Adrenal gland (tissue), 12 donors: ENCODE data around the gene RAB29. TPM values are rescaled to one million over a fixed set of nuclear protein-coding genes. Genes with fewer than 3 reads are reported as not detected.

Experiments
- DNase-seq, 7 donors: peaks; one replicate each; pipeline ENCODE4 v3.0.0-alpha.2; 2019 to 2020
- H3K27ac ChIP-seq, 5 donors: fragments of 200-600 bp; sonication (generic) in 4 of 5; 1 replicate in 3 of 5; 2 replicates in 2 of 5; pipeline versions ENCODE4 v1.5.1 to v1.8.0; 2016 to 2020; ENCODE audit warnings: mild to moderate bottlenecking in 1 of 5
- H3K27me3 ChIP-seq: fragments of 200-600 bp; 2 replicates; pipeline ENCODE4 v1.8.0; 2021
- H3K36me3 ChIP-seq, 2 donors: fragments of 200-600 bp; replicated peaks in 1 of 2; 1 replicate in 1 of 2; 2 replicates in 1 of 2; pipeline versions ENCODE4 v1.5.1 to v1.8.0; 2018 to 2022
- H3K4me1 ChIP-seq, 2 donors: fragments of 200-600 bp; replicated peaks in 1 of 2; 1 replicate in 1 of 2; 2 replicates in 1 of 2; pipeline versions ENCODE4 v1.5.1 to v1.8.0; 2018 to 2021
- H3K4me3 ChIP-seq, 4 donors: fragments of 200-600 bp; sonication (generic) in 3 of 4; one replicate each; pipeline ENCODE4 v1.5.1; 2016 to 2018
- H3K9me3 ChIP-seq, 3 donors: fragments of 200-600 bp; sonication (generic) in 1 of 3; replicated peaks in 1 of 3; 1 replicate in 2 of 3; 2 replicates in 1 of 3; pipeline versions ENCODE4 v1.5.1 to v1.8.0; 2016 to 2021
- POLR2A ChIP-seq, 2 donors: fragments of 450-650 bp; IDR thresholded peaks; one replicate each; pipeline ENCODE4 v1.6.1; 2017; ENCODE audit warnings: antibody characterized with exemption in 2 of 2, mild to moderate bottlenecking in 2 of 2, moderate library complexity in 1 of 2
- WGBS, 4 donors: extraction: QIAGEN DNeasy Blood & Tissue Kit in 2 of 4; methylation state at CpG; one replicate each; pipeline versions ENCODE4 v1.1.5 to v1.1.7; 2013 to 2017; 5-methylcytosine and 5-hydroxymethylcytosine counted together
- intact Hi-C, 2 donors: fragments of 100-400 bp; cut with DNase I; formaldehyde crosslinking; loops; one replicate each; pipeline versions ENCODE4 v1.14.1 to v1.15.0; 2022 to 2023
- polyA plus RNA-seq, 3 donors: library from polyadenylated mRNA; stranded (reverse); fragments of 200-250 nt in 2 of 3; fragments of 350-450 nt in 1 of 3; fragmentation: Illumina TruSeq in 1 of 3; extraction: RNeasy Lipid Tissue Mini Kit (QIAGEN cat#74804) in 1 of 3; gene quantifications; one replicate each; pipeline ENCODE4 v1.2.3, GENCODE V29; 2013 to 2014
- total RNA-seq, 9 donors: library from RNA; depleted of rRNA in 4 of 9; stranded (reverse); fragments of >200 nt in 4 of 9; fragments of 120-200 nt in 1 of 9; fragmentation: NEBNext Ultra II Directional in 1 of 9; extraction: Animal tissue kit (Norgen Biotek cat#: 25700) in 1 of 9; gene quantifications; one replicate each; pipeline versions ENCODE4 v1.1.0 to v1.2.4, GENCODE V29; 2013 to 2023
- TF ChIP-seq, protein P1 (sequence below), 6 experiments: fragments of 450-650 bp in 4 of 6; fragments of 200-600 bp in 2 of 6; sonication (generic) in 1 of 6; IDR thresholded peaks; 1 replicate in 5 of 6; 2 replicates in 1 of 6; pipeline versions ENCODE4 v1.5.1 to v1.8.0; 2016 to 2021; ENCODE audit warnings: antibody characterized with exemption in 6 of 6, mild to moderate bottlenecking in 2 of 6, moderate library complexity in 1 of 6
- donor health status: healthy with polysubstance abuse.
- donor health status: Bipolar disorder and iron deficiency.
- donor health status: DM: yes; HTN: yes; CAD: no.
- donor health status: DM: no; HTN: no; CAD: no.
- donor health status: DM: no; HTN: no; CAD: no.
- donor health status: DM: yes; HTN: yes; CAD: no.

RAB29 gene
- total and polyA plus RNA-seq, 12 donors, result 4.2 to 52.2 (median 24.7) TPM

- TF ChIP-seq POLR2A (IDR thresholded peaks at IDR 0.05), result no peak
- TF ChIP-seq, protein P1, sequence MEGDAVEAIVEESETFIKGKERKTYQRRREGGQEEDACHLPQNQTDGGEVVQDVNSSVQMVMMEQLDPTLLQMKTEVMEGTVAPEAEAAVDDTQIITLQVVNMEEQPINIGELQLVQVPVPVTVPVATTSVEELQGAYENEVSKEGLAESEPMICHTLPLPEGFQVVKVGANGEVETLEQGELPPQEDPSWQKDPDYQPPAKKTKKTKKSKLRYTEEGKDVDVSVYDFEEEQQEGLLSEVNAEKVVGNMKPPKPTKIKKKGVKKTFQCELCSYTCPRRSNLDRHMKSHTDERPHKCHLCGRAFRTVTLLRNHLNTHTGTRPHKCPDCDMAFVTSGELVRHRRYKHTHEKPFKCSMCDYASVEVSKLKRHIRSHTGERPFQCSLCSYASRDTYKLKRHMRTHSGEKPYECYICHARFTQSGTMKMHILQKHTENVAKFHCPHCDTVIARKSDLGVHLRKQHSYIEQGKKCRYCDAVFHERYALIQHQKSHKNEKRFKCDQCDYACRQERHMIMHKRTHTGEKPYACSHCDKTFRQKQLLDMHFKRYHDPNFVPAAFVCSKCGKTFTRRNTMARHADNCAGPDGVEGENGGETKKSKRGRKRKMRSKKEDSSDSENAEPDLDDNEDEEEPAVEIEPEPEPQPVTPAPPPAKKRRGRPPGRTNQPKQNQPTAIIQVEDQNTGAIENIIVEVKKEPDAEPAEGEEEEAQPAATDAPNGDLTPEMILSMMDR (IDR thresholded peaks at IDR 0.05), result peak; percentile 54 to 86 (median 76)
- Histone ChIP-seq H3K27me3 (no peaks in the 10 kb centered on the region), H3K4me1 (no peaks in the 10 kb centered on the region), H3K4me3 (no peak overlapping the region), H3K36me3 (peaks cover 0 to 49% of the 10 kb centered on the region in 2 donors), H3K9me3 (no peaks in the 10 kb centered on the region), H3K27ac (no peak overlapping the region)
- DNase-seq, result peak; percentile 60 to 88 (median 68)
- intact Hi-C loops, result loop anchor here (2.0 to 10.0 kb wide), 4 partner anchors 123 to 313 kb away; no protein-coding TSS in a partner anchor
- WGBS, 4 donors, result 56 to 66% (median 63%) methylated on average over 5 of the region's 5 CpGs
Measured at GRCh38 chr1:205791568-205792180, 16.4 kb upstream of the RAB29 start.

DNA sequence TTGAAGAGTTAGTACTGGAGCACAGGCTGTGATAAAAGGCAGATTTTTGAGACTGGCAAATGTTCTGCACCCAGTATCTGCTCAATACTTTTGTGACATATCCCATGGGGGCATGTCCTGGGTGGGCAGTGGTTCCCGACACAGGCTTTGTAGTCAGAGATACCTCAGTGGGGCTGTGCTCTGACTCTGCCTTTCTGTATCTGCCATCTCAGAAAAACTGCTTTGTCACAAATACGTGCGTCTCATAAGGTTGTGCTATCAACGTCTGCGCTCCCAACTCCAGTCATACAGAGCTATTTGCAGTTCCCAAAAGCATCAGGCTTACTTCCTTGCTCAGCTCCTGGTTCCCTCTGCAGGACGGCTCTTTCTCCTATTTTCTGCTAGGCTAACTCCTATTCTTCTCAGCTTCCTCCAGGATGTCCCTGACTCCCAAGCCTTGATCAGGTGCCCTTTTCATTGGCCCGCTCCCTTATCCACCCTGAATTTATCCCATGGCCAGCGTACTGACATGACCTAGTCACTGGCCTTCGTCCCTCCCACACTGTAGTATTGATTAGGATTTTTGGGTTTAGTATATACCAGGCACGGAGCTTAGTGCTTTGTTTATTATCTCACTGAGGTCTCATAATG is 12.1 kb upstream of the RAB29 start:
- peaks cover 0 to 10% of the 10 kb centered on the region in 2 donors for H3K36me3 ChIP-seq
- no peak overlapping the region for H3K4me3 ChIP-seq
- H3K9me3 ChIP-seq, result no peaks in the 10 kb centered on the region
- 75 to 79% (median 77%) methylated on average over 10 of the region's 10 CpGs for WGBS, 4 donors
- no peaks in the 10 kb centered on the region for H3K27me3 ChIP-seq
- DNase-seq, result no peak
- intact Hi-C loops, result no loop called here
- no peaks in the 10 kb centered on the region for H3K4me1 ChIP-seq
- TF ChIP-seq, protein P1 (IDR thresholded peaks at IDR 0.05), result no peak
- TF ChIP-seq POLR2A (IDR thresholded peaks at IDR 0.05), result no peak
- no peak overlapping the region for H3K27ac ChIP-seq

- H3K36me3 ChIP-seq, result peaks cover 0 to 10% of the 10 kb centered on the region in 2 donors
- no peak for TF ChIP-seq POLR2A (IDR thresholded peaks at IDR 0.05)
- TF ChIP-seq, protein P1 (IDR thresholded peaks at IDR 0.05), result no peak
- H3K27ac ChIP-seq, result no peak overlapping the region
- WGBS, 4 donors, result 61 to 66% (median 65%) methylated on average over 4 of the region's 4 CpGs
- H3K4me1 ChIP-seq, result no peaks in the 10 kb centered on the region
- no peaks in the 10 kb centered on the region for H3K27me3 ChIP-seq
- no peak for DNase-seq
- no peak overlapping the region for H3K4me3 ChIP-seq
- H3K9me3 ChIP-seq, result no peaks in the 10 kb centered on the region
- intact Hi-C loops, result no loop called here
Measured at GRCh38 chr1:205786601-205787000, 11.3 kb upstream of the RAB29 start.

GRCh38 chr1:205785446-205785845 is 10.2 kb upstream of the RAB29 start:
- Histone ChIP-seq H3K4me3 (no peak overlapping the region), H3K27me3 (no peaks in the 10 kb centered on the region), H3K9me3 (no peaks in the 10 kb centered on the region), H3K27ac (no peak overlapping the region), H3K36me3 (peaks cover 0 to 6% of the 10 kb centered on the region in 2 donors), H3K4me1 (no peaks in the 10 kb centered on the region)
- TF ChIP-seq POLR2A (IDR thresholded peaks at IDR 0.05), result no peak
- TF ChIP-seq, protein P1 (IDR thresholded peaks at IDR 0.05), result no peak
- DNase-seq, result no peak
- intact Hi-C loops, result no loop called here
- 92 to 94% (median 93%) methylated on average over 9 of the region's 9 CpGs for whole genome bisulfite sequencing, 4 donors
